ENCODE measurements around the gene METTL25B. TPM values are rescaled to one million over a fixed set of nuclear protein-coding genes. Genes with fewer than 3 reads are reported as not detected.
A peak's percentile ranks its signal among the peaks of the same experiment; 100 is the strongest.

Gene METTL25B
- total and polyA plus RNA-seq, 11 donors, result 8.9 to 24.3 (median 15.5) TPM

GRCh38 chr1:156741481-156741983 is 13.3 kb downstream of the METTL25B start:
- peaks cover 11 to 40% (median 33%) of the 10 kb centered on the region in 12 donors for H3K4me1 ChIP-seq
- H3K27me3 ChIP-seq, result no peaks in the 10 kb centered on the region
- intact Hi-C loops (cut with DNase I), result loop anchor here in 5 of 10 donors (1.0 to 2.0 kb wide), 3 partner anchors 13 to 26 kb away; partner anchors contain the start of genes PRCC (in 5 of the 5), ISG20L2 (in 1 of the 5) and METTL25B (in 1 of the 5)
- H3K36me3 ChIP-seq, result peaks cover 0 to 54% (median 42%) of the 10 kb centered on the region in 9 donors
- peak overlapping the region; percentile 66 to 94 (median 88) for H3K27ac ChIP-seq
- TF ChIP-seq POLR2A (IDR thresholded peaks at IDR 0.05) (no peak), CTCF (IDR thresholded peaks at IDR 0.05) (no peak)
- H3K4me3 ChIP-seq, result peak overlapping the region in 10 of 12 donors; percentile 15 to 89 (median 74)
- 52 to 54% (median 53%) methylated on average over 8 of the region's 8 CpGs for WGBS, 4 donors
- DNase-seq, result no peak
- H3K9me3 ChIP-seq, result no peaks in the 10 kb centered on the region
- peak in 1 of 4 donors; percentile 5 for ATAC-seq

GRCh38 chr1:156742017-156742416 is 13.7 kb downstream of the METTL25B start:
- intact Hi-C loops (cut with DNase I), result no loop called here
- H3K9me3 ChIP-seq, result no peaks in the 10 kb centered on the region

GRCh38 chr1:156742801-156743200 is 14.5 kb downstream of the METTL25B start:
- H3K27me3 ChIP-seq, result no peaks in the 10 kb centered on the region
- WGBS, 4 donors, result 83 to 95% (median 94%) methylated on average over 4 of the region's 4 CpGs
- ATAC-seq (no peak), DNase-seq (peak in 1 of 5 donors; percentile 8)
- no peak overlapping the region for H3K27ac ChIP-seq
- H3K4me1 ChIP-seq, result peaks cover 14 to 51% (median 41%) of the 10 kb centered on the region in 12 donors
- H3K36me3 ChIP-seq, result peaks cover 0 to 41% (median 30%) of the 10 kb centered on the region in 9 donors
- TF ChIP-seq POLR2A (IDR thresholded peaks at IDR 0.05) (no peak), CTCF (IDR thresholded peaks at IDR 0.05) (no peak)
- intact Hi-C loops (cut with DNase I), result no loop called here
- no peaks in the 10 kb centered on the region for H3K9me3 ChIP-seq
- no peak overlapping the region for H3K4me3 ChIP-seq

More at GRCh38 chr1:156742017-156742416, 13.7 kb downstream of the METTL25B start:
- Histone ChIP-seq H3K4me1 (peaks cover 11 to 44% (median 35%) of the 10 kb centered on the region in 12 donors), H3K27me3 (no peaks in the 10 kb centered on the region), H3K4me3 (no peak overlapping the region), H3K27ac (peak overlapping the region in 9 of 12 donors; percentile 83 to 94 (median 89)), H3K36me3 (peaks cover 0 to 49% (median 37%) of the 10 kb centered on the region in 9 donors)
- 86 to 91% (median 90%) methylated on average over 3 of the region's 3 CpGs for WGBS, 4 donors
- TF ChIP-seq CTCF (IDR thresholded peaks at IDR 0.05), result no peak
- no peak for TF ChIP-seq POLR2A (IDR thresholded peaks at IDR 0.05)
- ATAC-seq (no peak), DNase-seq (no peak)

DNA sequence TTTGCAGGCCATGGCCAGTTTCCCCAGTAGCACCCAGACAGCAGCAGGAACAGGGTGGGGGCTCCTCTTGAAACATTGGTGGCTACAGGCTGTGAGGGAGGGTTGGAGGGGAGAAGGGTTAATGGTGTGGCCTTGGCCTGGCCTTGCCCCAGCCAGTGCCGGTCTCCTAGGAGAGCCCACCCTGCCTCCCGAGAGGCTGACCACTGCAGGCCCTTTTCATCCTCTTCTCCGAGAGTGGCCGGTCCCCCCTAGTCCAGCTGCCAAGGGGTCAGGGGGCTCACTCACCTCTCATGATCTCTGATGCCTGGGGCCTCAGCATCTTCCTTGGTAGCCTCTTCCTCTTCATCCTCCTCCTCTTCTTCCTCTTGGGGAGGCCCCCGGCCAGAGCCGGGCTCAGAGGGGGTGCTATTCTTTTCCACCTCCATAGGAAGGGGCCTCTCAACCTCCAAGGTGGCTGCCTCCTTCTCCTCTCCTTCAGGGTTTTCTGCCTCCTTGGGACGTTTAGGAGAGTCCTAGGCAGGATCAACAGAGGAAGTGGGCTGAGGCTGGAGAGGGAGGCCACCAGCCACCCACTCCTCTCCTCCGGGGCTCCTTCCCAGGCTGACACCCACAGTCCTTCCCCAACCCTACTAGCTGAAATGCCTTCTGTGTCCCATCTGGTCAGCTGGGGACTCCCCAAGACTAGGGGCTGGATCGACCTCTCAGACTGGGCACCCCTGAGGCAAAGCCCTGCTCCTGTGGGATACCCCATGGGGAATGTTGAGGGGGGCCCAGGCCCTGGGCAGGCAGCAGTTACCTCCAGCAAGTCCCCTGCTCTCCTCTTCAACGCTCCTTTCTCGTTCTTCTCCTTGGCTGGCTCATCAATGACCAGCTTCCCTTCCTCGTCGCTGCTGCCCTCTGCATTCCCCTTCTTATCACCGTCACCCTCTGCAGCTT is 15.4 kb downstream of the METTL25B start:
- Histone ChIP-seq H3K36me3 (peaks cover 0 to 36% (median 27%) of the 10 kb centered on the region in 9 donors), H3K4me3 (no peak overlapping the region), H3K27me3 (no peaks in the 10 kb centered on the region), H3K9me3 (no peaks in the 10 kb centered on the region), H3K27ac (peak overlapping the region in 5 of 12 donors; percentile 9 to 100 (median 33)), H3K4me1 (peaks cover 21 to 59% (median 50%) of the 10 kb centered on the region in 12 donors)
- ATAC-seq (no peak), DNase-seq (peak in 2 of 5 donors; percentile 23 to 64)
- intact Hi-C loops (cut with DNase I), result no loop called here
- 70 to 75% (median 73%) methylated on average over 14 of the region's 14 CpGs for WGBS, 4 donors
- TF ChIP-seq CTCF (IDR thresholded peaks at IDR 0.05) (no peak), POLR2A (IDR thresholded peaks at IDR 0.05) (no peak)
